ENCODE results near the gene SELENOO. TPM values are rescaled to one million over a fixed set of nuclear protein-coding genes. Genes with fewer than 3 reads are reported as not detected.

SELENOO gene
- total and polyA plus RNA-seq, 2 donors (not counting 1 experiment from before 2014, with no cell fraction given): 62.1 to 74.6 TPM

- Histone ChIP-seq H3K27me3 (replicated peaks in 1 of 4; ENCODE audit: control extremely low read depth in 1 of 4, control insufficient read depth in 3 of 4, insufficient read depth in 4 of 4, low read length in 3 of 4) (no peaks in the 10 kb centered on the region), H3K4me2 (replicated peaks; ENCODE audit: low read depth, low read length, poor library complexity, severe bottlenecking) (peak overlapping the region; percentile 95), H3K9me3 (ENCODE audit: control extremely low read depth in 1 of 3, control insufficient read depth in 2 of 3, insufficient read depth in 1 of 3, low read length in 2 of 3) (no peaks in the 10 kb centered on the region), H3K4me3 (ENCODE audit: control extremely low read depth in 1 of 5, extremely low read depth in 1 of 5, insufficient read depth in 1 of 5, low read depth in 2 of 5, low read length in 4 of 5) (peak overlapping the region; percentile 5 to 81 (median 79)), H2AFZ (ENCODE audit: insufficient read depth, low read depth, low read length, poor library complexity, severe bottlenecking) (no peak overlapping the region), H3K4me1 (ENCODE audit: control insufficient read depth in 2 of 2, insufficient read depth in 2 of 2, low read length in 2 of 2) (peaks cover 20 to 50% of the 10 kb centered on the region in 2 donors), H3K36me3 (replicated peaks in 1 of 2; ENCODE audit: control extremely low read depth in 1 of 2, control insufficient read depth in 1 of 2, extremely low read depth in 1 of 2, insufficient read depth in 2 of 2, low read length in 1 of 2) (peaks cover 0 to 29% of the 10 kb centered on the region in 2 experiments), H3K9ac (ENCODE audit: low read length) (peak overlapping the region; percentile 79), H4K20me1 (ENCODE audit: control insufficient read depth, insufficient read depth, low read length, poor library complexity, severe bottlenecking) (peaks cover 42% of the 10 kb centered on the region), H3K27ac (ENCODE audit: low read length in 2 of 2) (no peak overlapping the region), H3K79me2 (ENCODE audit: control insufficient read depth, insufficient read depth, low read length) (peaks cover 32% of the 10 kb centered on the region)
- intact Hi-C loops (cut with micrococcal nuclease): loop anchor here (5.0 kb wide), 1 partner anchor 332 kb away; the partner anchor contains the start of gene CHKB
- ATAC-seq (ENCODE audit: low read depth) (no peak), DNase-seq (no peak)
- no peak for TF ChIP-seq EZH2 (IDR thresholded peaks at IDR 0.05; ENCODE audit: borderline replicate concordance, insufficient read depth, low read depth, low read length, poor library complexity, severe bottlenecking)
- no peak for TF ChIP-seq CTCF (IDR thresholded peaks at IDR 0.05)
- Mint-ChIP-seq H3K4me3 (peak overlapping the region; percentile 86), H3K9me3 (ENCODE audit: insufficient read depth) (no peaks in the 10 kb centered on the region), H3K4me1 (peaks cover 24% of the 10 kb centered on the region), H3K27ac (peak overlapping the region; percentile 76), H3K27me3 (no peaks in the 10 kb centered on the region)
- ChIA-PET POLR2A (interaction anchor here (1.2 to 3.1 kb wide), 2 partner anchors 44 to 371 kb away, joined by 4 to 12 read pairs; no protein-coding TSS in a partner anchor), CTCF (interaction anchor here (1.0 to 3.8 kb wide), 11 partner anchors 8 to 371 kb away, joined by 3 to 52 read pairs (median 14); partner anchors contain the start of genes DENND6B, SCO2 and TYMP)
- 90% methylated on average over 11 of the region's 11 CpGs for WGBS (ENCODE audit: insufficient coverage)
These were observed 49.4 kb downstream of the SELENOO start for GRCh38 chr22:50250249-50250554.
